Measurements from ENCODE around the gene ZNF138. TPM values are rescaled to one million over a fixed set of nuclear protein-coding genes. Genes with fewer than 3 reads are reported as not detected.
A peak's percentile ranks its signal among the peaks of the same experiment; 100 is the strongest.

Gene ZNF138
- total and polyA plus RNA-seq, 8 donors: 3.0 to 4.5 (median 3.6) TPM

DNA sequence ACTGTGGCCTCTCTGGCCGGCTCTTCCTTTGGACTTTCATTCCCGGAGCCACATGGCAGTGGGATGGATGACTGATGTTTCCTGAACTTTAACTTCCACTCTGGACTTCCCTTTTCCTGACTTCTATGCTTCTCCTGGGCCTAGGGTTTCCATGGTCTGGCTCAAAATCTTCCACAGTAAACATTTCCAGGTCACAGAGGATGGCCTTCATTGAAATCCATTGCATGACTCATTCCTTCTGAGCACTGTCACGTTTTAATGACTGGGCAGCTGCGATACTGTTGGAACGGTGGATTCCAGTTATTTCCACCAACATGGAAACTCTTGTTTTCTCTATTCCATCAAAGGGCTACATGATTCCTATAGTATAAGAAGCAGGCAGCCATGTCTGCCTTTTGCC is 84.5 kb downstream of the ZNF138 start:
- WGBS, 2 donors: 75 to 77% methylated on average over 5 of the region's 5 CpGs
- FAIRE-seq (no peak), DNase-seq (no peak), ATAC-seq (no peak)
- TF ChIP-seq, protein P1, sequence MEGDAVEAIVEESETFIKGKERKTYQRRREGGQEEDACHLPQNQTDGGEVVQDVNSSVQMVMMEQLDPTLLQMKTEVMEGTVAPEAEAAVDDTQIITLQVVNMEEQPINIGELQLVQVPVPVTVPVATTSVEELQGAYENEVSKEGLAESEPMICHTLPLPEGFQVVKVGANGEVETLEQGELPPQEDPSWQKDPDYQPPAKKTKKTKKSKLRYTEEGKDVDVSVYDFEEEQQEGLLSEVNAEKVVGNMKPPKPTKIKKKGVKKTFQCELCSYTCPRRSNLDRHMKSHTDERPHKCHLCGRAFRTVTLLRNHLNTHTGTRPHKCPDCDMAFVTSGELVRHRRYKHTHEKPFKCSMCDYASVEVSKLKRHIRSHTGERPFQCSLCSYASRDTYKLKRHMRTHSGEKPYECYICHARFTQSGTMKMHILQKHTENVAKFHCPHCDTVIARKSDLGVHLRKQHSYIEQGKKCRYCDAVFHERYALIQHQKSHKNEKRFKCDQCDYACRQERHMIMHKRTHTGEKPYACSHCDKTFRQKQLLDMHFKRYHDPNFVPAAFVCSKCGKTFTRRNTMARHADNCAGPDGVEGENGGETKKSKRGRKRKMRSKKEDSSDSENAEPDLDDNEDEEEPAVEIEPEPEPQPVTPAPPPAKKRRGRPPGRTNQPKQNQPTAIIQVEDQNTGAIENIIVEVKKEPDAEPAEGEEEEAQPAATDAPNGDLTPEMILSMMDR (IDR thresholded peaks at IDR 0.05): no peak
- H3K27ac ChIP-seq: no peak overlapping the region
- H3K4me1 ChIP-seq: no peaks in the 10 kb centered on the region
- no peaks in the 10 kb centered on the region for H3K27me3 ChIP-seq
- no peak overlapping the region for H3K4me3 ChIP-seq
- H3K9me3 ChIP-seq: no peaks in the 10 kb centered on the region
- intact Hi-C loops (cut with DNase I): no loop called here
- H3K36me3 ChIP-seq: no peaks in the 10 kb centered on the region

DNA sequence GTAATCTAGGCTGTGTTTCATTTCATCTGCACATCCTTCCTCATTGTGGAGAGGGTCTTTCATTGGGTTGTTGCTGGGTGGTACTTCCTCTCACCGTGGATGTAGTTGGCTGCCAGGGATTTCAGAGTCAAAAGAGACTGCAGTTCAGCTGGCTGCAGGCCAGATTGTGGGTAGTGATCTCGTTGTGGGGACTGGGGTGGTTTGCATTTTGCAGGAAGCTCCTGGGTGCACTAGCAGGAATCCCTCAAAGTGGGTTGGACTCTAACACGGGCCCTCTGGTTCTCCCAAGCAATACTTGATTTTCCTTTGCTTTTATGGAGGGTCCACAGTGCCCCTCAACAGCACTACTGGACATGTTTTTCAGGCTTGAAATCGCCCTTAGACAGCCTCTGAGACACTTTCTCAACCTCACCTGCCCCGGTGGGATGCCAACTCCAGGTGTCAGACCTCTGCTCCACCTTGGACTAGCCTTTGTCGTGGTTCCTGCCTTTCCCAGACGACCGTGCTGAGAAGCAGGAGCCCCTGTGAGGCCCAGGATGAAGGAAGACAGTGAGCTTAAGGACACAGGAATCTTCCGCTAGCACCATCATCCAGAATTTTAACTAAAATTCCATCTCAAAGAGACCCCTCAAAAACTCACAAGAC is 85.0 kb downstream of the ZNF138 start:
- H3K4me1 ChIP-seq: no peaks in the 10 kb centered on the region
- no peaks in the 10 kb centered on the region for H3K27me3 ChIP-seq
- 66 to 71% methylated on average over 9 of the region's 9 CpGs for WGBS, 2 donors
- TF ChIP-seq, protein P1 (IDR thresholded peaks at IDR 0.05): no peak
- no peak for ATAC-seq
- no peak for FAIRE-seq
- no peaks in the 10 kb centered on the region for H3K9me3 ChIP-seq
- peak in 1 of 6 donors; percentile 13 for DNase-seq
- no peak overlapping the region for H3K27ac ChIP-seq
- H3K4me3 ChIP-seq: no peak overlapping the region
- intact Hi-C loops (cut with DNase I): no loop called here
- no peaks in the 10 kb centered on the region for H3K36me3 ChIP-seq

DNA sequence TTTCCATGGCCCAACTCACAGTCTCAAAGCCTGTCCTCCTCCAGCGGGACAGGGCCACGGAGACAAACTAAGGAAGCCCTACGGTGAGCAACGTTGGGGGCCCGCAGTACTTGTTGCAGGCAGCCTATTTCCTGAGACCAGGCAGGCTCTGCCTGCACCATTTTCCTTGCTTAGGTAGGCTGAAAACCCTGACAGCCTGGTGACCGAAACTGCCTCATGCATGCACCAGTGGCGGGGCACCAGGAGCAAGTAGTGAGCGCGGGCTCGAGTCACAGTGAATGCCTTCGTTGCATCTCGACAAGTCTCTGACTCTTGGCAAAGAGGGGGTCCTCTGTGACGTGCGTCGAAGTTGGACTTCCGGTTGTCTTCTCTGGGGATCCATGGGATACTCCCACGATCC is 85.6 kb downstream of the ZNF138 start:
- DNase-seq: peak in 1 of 6 donors; percentile 23
- no peaks in the 10 kb centered on the region for H3K27me3 ChIP-seq
- no peaks in the 10 kb centered on the region for H3K4me1 ChIP-seq
- H3K9me3 ChIP-seq: no peaks in the 10 kb centered on the region
- H3K27ac ChIP-seq: no peak overlapping the region
- no peak overlapping the region for H3K4me3 ChIP-seq
- H3K36me3 ChIP-seq: no peaks in the 10 kb centered on the region
- intact Hi-C loops (cut with DNase I): no loop called here
- no peak for FAIRE-seq
- WGBS, 2 donors: 88 to 92% methylated on average over 17 of the region's 17 CpGs
- TF ChIP-seq, protein P1 (IDR thresholded peaks at IDR 0.05): no peak
- no peak for ATAC-seq

DNA sequence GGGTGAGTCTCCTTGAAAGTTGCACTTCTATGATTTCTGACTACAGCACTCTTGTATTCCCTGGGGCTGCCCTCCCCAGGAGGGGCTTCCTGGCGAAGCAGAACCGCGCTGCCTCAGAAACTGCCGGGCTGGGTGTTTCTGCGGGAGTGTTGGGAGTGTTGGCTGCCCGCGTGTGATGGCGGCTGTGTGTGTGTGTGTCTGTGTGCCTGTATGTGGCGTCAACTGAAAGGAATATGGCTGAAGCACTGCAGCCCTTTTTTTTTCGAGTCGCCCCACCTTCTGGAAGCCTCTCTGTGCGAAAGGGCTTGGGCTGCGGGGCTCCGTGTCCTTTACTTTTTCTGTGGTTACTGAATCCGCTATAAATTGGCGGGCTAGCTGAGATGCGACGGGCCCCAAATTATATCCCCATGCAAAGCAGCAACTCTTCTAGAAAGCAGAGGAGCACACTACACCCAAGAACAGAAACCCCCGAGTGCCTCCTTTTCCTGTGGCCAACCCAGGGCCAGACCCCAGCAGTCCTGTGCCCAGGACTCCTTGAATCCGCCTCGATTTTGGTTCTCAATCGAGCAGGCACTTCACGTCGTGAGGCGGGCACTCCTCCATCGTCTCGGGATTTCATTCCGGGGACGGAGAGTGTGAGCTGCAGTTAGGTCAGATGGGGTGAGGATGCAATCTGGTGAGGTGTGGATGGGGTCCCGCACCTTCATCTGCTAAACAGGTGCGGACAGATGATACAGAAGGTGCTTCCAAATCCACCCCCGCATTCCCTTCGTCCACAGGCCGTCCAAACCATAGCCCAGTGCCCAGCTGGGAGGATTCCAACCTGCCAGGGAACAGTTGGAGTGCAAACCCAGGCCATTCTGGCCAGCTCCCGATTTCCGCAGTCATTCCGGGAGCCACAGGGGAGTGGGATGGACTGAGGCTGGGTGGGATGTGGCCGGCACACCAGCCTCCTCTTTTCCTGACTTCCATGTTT is 86.4 kb downstream of the ZNF138 start:
- DNase-seq (peak in 1 of 6 donors; percentile 45), FAIRE-seq (no peak), ATAC-seq (no peak)
- H3K4me1 ChIP-seq: no peaks in the 10 kb centered on the region
- no peaks in the 10 kb centered on the region for H3K36me3 ChIP-seq
- intact Hi-C loops (cut with DNase I): no loop called here
- TF ChIP-seq, protein P1 (IDR thresholded peaks at IDR 0.05): no peak
- 90 to 93% methylated on average over 38 of the region's 38 CpGs for WGBS, 2 donors
- no peaks in the 10 kb centered on the region for H3K9me3 ChIP-seq
- no peaks in the 10 kb centered on the region for H3K27me3 ChIP-seq
- H3K27ac ChIP-seq: no peak overlapping the region
- no peak overlapping the region for H3K4me3 ChIP-seq

All from pancreas (tissue), 10 donors.